HT-29 (cell line): ENCODE measurements around the gene TMEM54. TPM values are rescaled to one million over a fixed set of nuclear protein-coding genes. Genes with fewer than 3 reads are reported as not detected.
"Not testable (repeated sequence)": the region's sequence is repeated elsewhere in the genome, so short reads cannot be mapped to it uniquely, and the experiment has no call there.

Source experiments
- DNase-seq: peaks from one replicate; pipeline ENCODE4 v3.0.0-alpha.2; 2015; ENCODE audit warnings: low spot score
- total RNA-seq: library from RNA; depleted of rRNA; stranded (reverse); fragments of >200 nt; shearing (Covaris generic); gene quantifications from 2 replicates; pipeline ENCODE4 v1.2.3, GENCODE V29; 2014

TMEM54 gene
- total RNA-seq, 1 experiment from 2014 or later: 818 TPM

GRCh38 chr1:32919811-32920733 lies 18.9 kb upstream of the TMEM54 start:
- DNase-seq: no peak

GRCh38 chr1:32918179-32918578 lies 17.0 kb upstream of the TMEM54 start:
- DNase-seq: no peak

GRCh38 chr1:32917521-32917920 lies 16.3 kb upstream of the TMEM54 start:
- no peak for DNase-seq

DNA sequence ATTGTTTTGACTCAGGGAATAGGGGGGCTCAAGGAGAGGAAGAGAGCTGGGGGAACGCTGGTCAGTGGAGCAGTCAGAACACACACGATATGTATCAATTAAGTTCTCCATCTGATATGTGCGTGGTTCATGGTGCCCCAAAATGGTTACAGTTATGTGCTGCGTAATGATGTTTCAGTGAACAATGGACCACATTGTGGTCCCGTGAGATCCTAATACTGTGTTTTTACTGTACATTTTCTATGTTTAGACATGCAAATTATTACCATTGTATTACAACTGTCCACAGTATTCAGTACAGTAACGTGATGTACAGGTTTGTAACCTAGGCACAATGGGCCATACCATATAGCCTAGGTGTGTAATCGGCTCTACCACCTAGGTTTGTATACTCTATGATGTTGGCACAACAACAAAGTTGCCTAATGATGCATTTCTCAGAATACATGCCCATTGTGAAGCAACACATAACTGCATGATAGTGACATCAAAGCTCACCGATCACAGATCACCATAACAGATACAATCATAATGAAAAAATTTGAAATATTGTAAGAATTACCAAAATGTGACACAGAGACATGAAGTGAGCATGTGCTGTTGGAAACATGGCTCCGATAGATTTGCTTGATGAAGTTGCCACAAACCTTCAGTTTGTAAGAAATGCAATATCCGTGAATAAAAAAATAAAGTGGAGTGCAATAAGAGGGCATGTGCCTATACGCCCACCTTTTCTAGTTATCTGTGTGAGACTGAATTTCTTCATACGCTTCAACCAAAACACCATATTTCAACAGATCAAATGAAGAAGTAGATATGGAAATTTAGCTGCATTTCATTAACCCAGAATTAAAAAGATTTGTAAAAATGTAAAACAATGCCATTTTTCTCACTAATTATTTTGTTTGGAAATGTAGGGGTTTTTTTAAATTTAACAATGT lies 14.8 kb upstream of the TMEM54 start:
- no peak for DNase-seq

- DNase-seq: no peak
Observed at GRCh38 chr1:32910319-32910718, 9.1 kb upstream of the TMEM54 start.

GRCh38 chr1:32907435-32907834 lies 6.2 kb upstream of the TMEM54 start:
- DNase-seq: peak; percentile 77

DNA sequence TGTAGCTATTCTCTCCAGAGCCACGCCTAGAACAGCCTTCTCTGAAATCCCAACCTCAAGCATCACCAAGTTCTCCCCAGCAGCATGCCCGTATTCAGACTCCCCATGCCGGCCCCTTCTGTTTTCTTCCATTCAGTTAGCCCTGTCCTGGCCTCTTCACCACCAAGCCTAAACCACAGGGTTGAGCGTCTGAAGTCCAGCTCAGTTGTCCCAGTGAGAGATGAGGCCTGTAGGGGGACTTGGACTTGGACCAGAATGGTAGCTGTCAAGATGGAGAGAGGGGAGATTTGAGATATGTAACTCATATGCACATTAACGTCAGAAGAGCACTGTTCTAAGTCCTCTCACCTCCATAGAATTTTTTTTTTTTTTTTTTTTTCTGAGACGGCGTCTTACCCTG lies 5.5 kb upstream of the TMEM54 start:
- no peak for DNase-seq

DNA sequence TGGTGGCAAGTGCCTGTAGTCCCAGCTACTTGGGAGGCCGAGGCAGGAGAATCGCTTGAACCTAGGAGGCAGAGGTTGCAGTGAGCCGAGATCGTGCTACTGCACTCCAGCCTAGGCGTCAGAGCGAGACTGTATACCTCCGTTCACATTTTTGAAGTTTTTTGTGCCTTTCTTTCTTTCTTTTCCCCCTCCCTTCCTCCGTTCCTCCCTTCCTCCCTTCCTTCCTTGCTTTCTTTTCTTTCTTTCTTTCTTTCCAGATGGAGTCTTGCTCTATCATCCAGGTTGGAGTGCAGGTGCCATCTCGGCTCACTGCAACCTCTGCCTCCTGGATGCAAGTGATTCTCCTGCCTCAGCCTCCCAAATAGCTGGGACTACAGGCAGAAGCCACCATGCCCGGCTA lies 4.4 kb upstream of the TMEM54 start:
- not testable (repeated sequence) for DNase-seq

GRCh38 chr1:32904797-32905196 lies 3.6 kb upstream of the TMEM54 start:
- no peak for DNase-seq

- peak; percentile 92 for DNase-seq
Observed at GRCh38 chr1:32903991-32904785, 3.0 kb upstream of the TMEM54 start.

- no peak for DNase-seq
Observed at GRCh38 chr1:32902535-32902920, 1.3 kb upstream of the TMEM54 start.

- DNase-seq: no peak
Observed at GRCh38 chr1:32901823-32902534, 790 bp upstream of the TMEM54 start.

GRCh38 chr1:32900371-32900955 lies 726 bp downstream of the TMEM54 start:
- peak; percentile 64 for DNase-seq

- DNase-seq: no peak
Observed at GRCh38 chr1:32899586-32900296, 1.4 kb downstream of the TMEM54 start.

DNA sequence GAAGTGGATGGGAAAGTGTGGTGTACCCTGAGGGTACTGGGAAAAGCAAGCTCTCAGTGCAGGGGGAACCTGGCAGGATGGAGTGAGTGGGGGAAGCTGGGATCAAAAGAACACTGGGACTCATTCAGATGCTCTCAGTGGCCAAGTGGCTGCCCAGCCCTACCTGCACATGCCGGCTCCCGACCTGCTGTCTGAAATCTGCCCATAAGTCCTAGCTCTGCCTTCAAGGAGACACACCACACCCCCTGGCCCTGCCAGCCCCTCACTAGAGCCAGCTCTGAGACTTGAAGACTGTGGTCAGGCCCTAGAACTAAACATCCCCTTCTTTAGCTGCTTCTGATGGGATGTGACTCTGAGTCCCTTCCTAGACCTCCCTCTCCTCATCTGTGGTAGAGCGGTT lies 2.2 kb downstream of the TMEM54 start:
- DNase-seq: no peak

- DNase-seq: no peak
Observed at GRCh38 chr1:32898056-32898455, 3.1 kb downstream of the TMEM54 start.

DNA sequence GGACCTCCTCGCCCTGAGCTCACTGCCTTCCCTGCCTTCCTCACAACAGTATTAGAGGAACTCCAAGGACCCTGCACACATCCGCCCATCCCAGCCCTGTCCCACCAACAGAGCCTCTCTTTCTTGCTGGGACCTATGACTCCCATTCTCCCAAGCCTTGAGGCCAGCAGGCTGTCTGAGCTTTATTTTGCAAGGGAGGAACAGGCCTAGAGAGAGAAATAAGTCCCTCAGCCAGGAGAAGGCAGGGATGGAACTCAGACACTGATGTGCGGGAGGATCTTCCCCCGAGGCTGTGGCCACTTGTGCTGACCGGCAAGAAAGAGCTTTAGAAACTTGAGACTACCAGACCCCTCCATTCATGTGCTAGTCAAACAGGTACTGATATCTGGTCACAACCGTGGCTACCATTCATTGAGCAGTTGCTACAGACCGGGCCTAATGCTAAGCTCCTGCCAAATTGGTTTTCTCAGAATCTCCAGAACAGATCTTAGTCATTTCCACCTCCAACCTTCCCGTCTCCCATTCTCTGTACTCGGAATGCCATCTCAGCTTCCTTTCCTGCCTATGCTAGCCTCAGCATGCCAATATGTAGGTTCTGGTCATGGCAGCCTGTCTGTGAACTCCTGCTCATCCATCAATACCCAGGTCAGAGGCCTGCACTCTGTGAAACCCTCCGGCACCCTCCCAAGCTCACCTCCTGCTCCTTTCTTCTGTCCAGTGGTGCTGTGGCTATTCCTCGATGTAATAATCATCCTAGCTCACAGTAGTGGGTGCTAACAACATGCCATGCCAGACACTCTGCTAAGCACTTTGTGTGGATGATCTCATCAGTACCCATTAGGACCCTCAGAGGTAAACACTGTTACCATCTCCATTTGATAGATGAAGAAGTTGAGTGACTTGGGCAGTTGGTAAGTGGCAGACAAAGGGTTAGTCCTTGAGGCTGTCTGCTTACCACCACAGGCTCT lies 3.8 kb downstream of the TMEM54 start:
- no peak for DNase-seq

DNA sequence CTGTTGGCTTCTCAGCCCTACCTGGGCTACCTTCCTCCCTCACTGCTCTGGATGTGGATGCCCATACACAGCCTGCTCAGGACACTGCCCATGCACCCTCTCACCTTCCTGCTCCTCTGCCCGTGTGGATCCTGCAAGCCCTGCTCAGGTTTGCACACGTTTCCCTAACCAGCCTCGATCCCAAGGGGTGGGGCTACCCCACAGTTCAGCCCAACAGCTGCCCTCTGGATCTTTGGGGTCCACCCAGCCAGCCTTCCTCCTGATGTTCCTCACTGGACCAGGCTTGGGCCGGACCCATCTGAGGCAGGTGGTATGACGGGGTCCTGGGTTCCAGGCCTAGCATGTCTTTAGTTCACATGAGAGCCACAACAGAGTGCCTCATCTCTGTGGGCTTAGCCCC lies 4.7 kb downstream of the TMEM54 start:
- no peak for DNase-seq
